Ascending aorta (tissue), 2 donors: ENCODE results near the gene TYMS. TPM values are rescaled to one million over a fixed set of nuclear protein-coding genes. Genes with fewer than 3 reads are reported as not detected.
A peak's percentile ranks its signal among the peaks of the same experiment; 100 is the strongest.

ENCODE experiments used
- DNase-seq, 2 donors: peaks; one replicate each; pipeline ENCODE4 v3.0.0-alpha.2; 2019; ENCODE audit warnings: low spot score in 2 of 2
- H3K27ac ChIP-seq, 2 donors: fragments of 200-600 bp; sonication (generic); one replicate each; pipeline ENCODE4 v1.5.1; 2016 to 2017; ENCODE audit warnings: mild to moderate bottlenecking in 1 of 2
- H3K27me3 ChIP-seq: fragments of 200-600 bp; sonication (generic); one replicate; pipeline ENCODE4 v1.5.1; 2017
- H3K36me3 ChIP-seq, 2 donors: fragments of 200-600 bp; sonication (generic); one replicate each; pipeline ENCODE4 v1.5.1; 2016
- H3K4me1 ChIP-seq, 2 donors: fragments of 200-600 bp; sonication (generic); one replicate each; pipeline ENCODE4 v1.5.1; 2016 to 2017; ENCODE audit warnings: mild to moderate bottlenecking in 1 of 2
- H3K4me3 ChIP-seq, 2 donors: fragments of 200-600 bp; sonication (generic); one replicate each; pipeline ENCODE4 v1.5.1; 2016 to 2017; ENCODE audit warnings: mild to moderate bottlenecking in 1 of 2
- H3K9me3 ChIP-seq, 2 donors: fragments of 200-600 bp; sonication (generic); one replicate each; pipeline ENCODE4 v1.5.1; 2016
- CTCF ChIP-seq, 3 experiments: fragments of 200-600 bp in 2 of 3; fragments of 450-650 bp in 1 of 3; sonication (generic) in 2 of 3; IDR thresholded peaks; one replicate each; pipeline ENCODE4 v1.5.1; 2016 to 2019; ENCODE audit warnings: antibody characterized with exemption in 3 of 3, mild to moderate bottlenecking in 1 of 3, moderate library complexity in 1 of 3
- intact Hi-C: fragments of 100-400 bp; cut with DNase I; formaldehyde crosslinking; loops from one replicate; pipeline ENCODE4 v1.15.1; 2023
- total RNA-seq: library from RNA; depleted of rRNA; stranded (reverse); fragments of >200 nt; gene quantifications from one replicate; pipeline ENCODE4 v1.1.0, GENCODE V29; 2016

TYMS gene
- total RNA-seq, 1 donor from 2014 or later = 0.53 TPM

- Histone ChIP-seq H3K27me3 (no peaks in the 10 kb centered on the region), H3K36me3 (no peaks in the 10 kb centered on the region), H3K4me3 (peak within 1 kb of the TSS; percentile 63 to 97), H3K9me3 (no peaks in the 10 kb centered on the region), H3K27ac (peak within 1 kb of the TSS; percentile 74 to 82), H3K4me1 (no peaks in the 10 kb centered on the region)
- intact Hi-C loops = loop anchor here (2.0 to 5.0 kb wide), 4 partner anchors 100 to 1945 kb away; partner anchors contain the start of genes SMCHD1, THOC1, USP14 and YES1
- peak; percentile 71 to 93 (median 86) for TF ChIP-seq CTCF (IDR thresholded peaks at IDR 0.05)
- peak; percentile 54 to 93 for DNase-seq
Measured at GRCh38 chr18:712401-713134, 55.1 kb downstream of the TYMS start, which contains the start of gene ENOSF1. ENOSF1 (minus strand) TSS chr18:712630; CDS start chr18:712587, 43 bp downstream.

DNA sequence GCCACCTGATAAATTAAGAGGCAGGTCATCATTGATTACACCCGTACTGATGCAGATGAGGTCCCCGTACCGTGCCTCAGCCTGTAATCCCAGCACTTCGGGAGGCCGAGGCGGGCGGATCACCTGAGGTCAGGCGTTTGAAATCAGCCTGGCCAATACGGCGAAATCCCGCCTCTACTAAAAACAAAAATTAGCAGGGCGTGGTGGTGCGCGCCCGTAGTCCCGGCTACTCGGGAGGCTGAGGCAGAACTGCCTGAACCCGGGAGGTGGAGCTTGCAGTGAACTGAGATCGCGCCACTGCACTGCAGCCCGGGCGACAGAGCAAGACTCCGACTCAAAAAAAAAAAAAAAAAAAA lies 55.7 kb downstream of the TYMS start:
- H3K27ac ChIP-seq = peak overlapping the region; percentile 74 to 82

GRCh38 chr18:715626-716025 lies 58.2 kb downstream of the TYMS start:
- intact Hi-C loops = no loop called here
- Histone ChIP-seq H3K4me3 (no peak overlapping the region), H3K36me3 (no peaks in the 10 kb centered on the region), H3K4me1 (no peaks in the 10 kb centered on the region), H3K27ac (no peak overlapping the region), H3K27me3 (no peaks in the 10 kb centered on the region), H3K9me3 (no peaks in the 10 kb centered on the region)
- TF ChIP-seq CTCF (IDR thresholded peaks at IDR 0.05) = no peak
- DNase-seq = no peak

More for the DNA sequence above, 55.7 kb downstream of the TYMS start:
- no peak for DNase-seq
- H3K9me3 ChIP-seq = no peaks in the 10 kb centered on the region
- peak overlapping the region in 1 of 2 donors; percentile 97 for H3K4me3 ChIP-seq
- H3K36me3 ChIP-seq = no peaks in the 10 kb centered on the region
- no peaks in the 10 kb centered on the region for H3K4me1 ChIP-seq
- no peak for TF ChIP-seq CTCF (IDR thresholded peaks at IDR 0.05)
- intact Hi-C loops = loop anchor here (2.0 to 5.0 kb wide), 4 partner anchors 100 to 1944 kb away; partner anchors contain the start of genes SMCHD1, THOC1, USP14 and YES1
- no peaks in the 10 kb centered on the region for H3K27me3 ChIP-seq

DNA sequence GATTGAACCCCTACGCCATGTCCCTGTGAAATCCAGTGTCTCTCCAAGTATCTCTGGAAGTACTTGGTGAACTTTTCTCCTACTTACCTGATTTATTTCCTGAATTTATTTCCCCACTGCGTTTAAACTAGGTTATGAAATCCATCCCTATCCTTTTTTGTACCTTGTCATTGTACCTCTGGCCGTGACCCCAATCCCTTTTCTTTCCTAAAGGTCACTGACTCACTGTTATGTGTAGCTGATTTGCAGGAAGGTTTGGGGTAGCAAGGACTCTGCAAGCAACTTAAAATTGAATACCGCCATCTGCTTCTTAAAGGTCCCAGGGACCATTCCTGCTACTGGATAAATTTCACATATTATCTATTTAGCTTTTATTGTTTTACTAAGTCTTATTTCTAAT lies 59.5 kb downstream of the TYMS start:
- no peaks in the 10 kb centered on the region for H3K36me3 ChIP-seq
- TF ChIP-seq CTCF (IDR thresholded peaks at IDR 0.05) = no peak
- no peaks in the 10 kb centered on the region for H3K9me3 ChIP-seq
- no peaks in the 10 kb centered on the region for H3K4me1 ChIP-seq
- no peaks in the 10 kb centered on the region for H3K27me3 ChIP-seq
- H3K4me3 ChIP-seq = no peak overlapping the region
- no peak overlapping the region for H3K27ac ChIP-seq
- intact Hi-C loops = no loop called here
- no peak for DNase-seq

Other genes with a start within 250 kb of the TYMS start
- 9.5 TPM for gene COLEC12, start 157.0 kb upstream of the TYMS start, total RNA-seq
- not detected for gene CETN1, start 77.3 kb upstream of the TYMS start, total RNA-seq
- gene CLUL1, start 60.7 kb upstream of the TYMS start, total RNA-seq = not detected
- gene ENOSF1, start 55.0 kb downstream of the TYMS start, total RNA-seq = 178 TPM
- gene YES1, start 154.6 kb downstream of the TYMS start, total RNA-seq = 30.5 TPM
- not detected for gene ADCYAP1, start 247.2 kb downstream of the TYMS start, total RNA-seq